Osteocyte (in vitro differentiated cells): Measurements from ENCODE around the gene KRTAP10-4. TPM values are rescaled to one million over a fixed set of nuclear protein-coding genes. Genes with fewer than 3 reads are reported as not detected.

Experiments used
- DNase-seq: peaks from one replicate; pipeline ENCODE4 v3.0.0; 2021; ENCODE audit warnings: mixed read lengths; ENCODE audit not compliant: unreplicated experiment; ENCODE audit errors: extremely low spot score
- H3K27ac Mint-ChIP-seq: one replicate; pipeline ENCODE4 v1.8.0; 2021; ENCODE audit warnings: mild to moderate bottlenecking, mixed read lengths; ENCODE audit not compliant: unreplicated experiment
- H3K27me3 Mint-ChIP-seq: one replicate; pipeline ENCODE4 v1.8.0; 2021; ENCODE audit warnings: mixed read lengths; ENCODE audit not compliant: unreplicated experiment
- H3K36me3 Mint-ChIP-seq: one replicate; pipeline ENCODE4 v1.8.0; 2021; ENCODE audit warnings: mixed read lengths; ENCODE audit not compliant: unreplicated experiment
- H3K4me1 Mint-ChIP-seq: one replicate; pipeline ENCODE4 v1.8.0; 2021; ENCODE audit warnings: mixed read lengths; ENCODE audit not compliant: unreplicated experiment
- H3K4me3 Mint-ChIP-seq: one replicate; pipeline ENCODE4 v1.8.0; 2021; ENCODE audit warnings: mild to moderate bottlenecking, moderate library complexity, mixed read lengths; ENCODE audit not compliant: unreplicated experiment
- H3K9me3 Mint-ChIP-seq: one replicate; pipeline ENCODE4 v1.8.0; 2021; ENCODE audit warnings: mixed read lengths; ENCODE audit not compliant: unreplicated experiment
- CTCF ChIP-seq: fragments of 200-600 bp; sonication (generic); IDR thresholded peaks from 2 replicates; pipeline ENCODE4 v1.5.0; 2021; ENCODE audit warnings: antibody characterized with exemption, mild to moderate bottlenecking, moderate library complexity
- total RNA-seq: library from RNA; stranded (reverse); gene quantifications from 2 replicates; pipeline ENCODE4 v1.2.1, GENCODE V29; 2021

The KRTAP10-4 gene
- total RNA-seq, 1 donor from 2014 or later, result not detected

- H3K27me3 Mint-ChIP-seq, result no peaks in the 10 kb centered on the region
- H3K27ac Mint-ChIP-seq, result no peak overlapping the region
These were observed 43.2 kb upstream of the KRTAP10-4 start for GRCh38 chr21:44530221-44530902.

GRCh38 chr21:44530903-44531605 lies 42.5 kb upstream of the KRTAP10-4 start:
- H3K4me3 Mint-ChIP-seq, result no peak overlapping the region
- DNase-seq, result no peak
- no peak for TF ChIP-seq CTCF
- H3K27ac Mint-ChIP-seq, result no peak overlapping the region
- no peaks in the 10 kb centered on the region for H3K36me3 Mint-ChIP-seq
- no peaks in the 10 kb centered on the region for H3K4me1 Mint-ChIP-seq
- no peaks in the 10 kb centered on the region for H3K9me3 Mint-ChIP-seq
- no peaks in the 10 kb centered on the region for H3K27me3 Mint-ChIP-seq

More at GRCh38 chr21:44530221-44530902, 43.2 kb upstream of the KRTAP10-4 start:
- Mint-ChIP-seq H3K4me3 (no peak overlapping the region), H3K9me3 (no peaks in the 10 kb centered on the region), H3K36me3 (no peaks in the 10 kb centered on the region), H3K4me1 (no peaks in the 10 kb centered on the region)
- TF ChIP-seq CTCF, result no peak
- DNase-seq, result no peak

GRCh38 chr21:44531606-44532564 lies 41.6 kb upstream of the KRTAP10-4 start:
- H3K4me1 Mint-ChIP-seq, result no peaks in the 10 kb centered on the region
- H3K36me3 Mint-ChIP-seq, result no peaks in the 10 kb centered on the region
- H3K4me3 Mint-ChIP-seq, result no peak overlapping the region
- no peak for TF ChIP-seq CTCF
- peaks cover 6% of the 10 kb centered on the region for H3K27me3 Mint-ChIP-seq
- H3K27ac Mint-ChIP-seq, result no peak overlapping the region
- DNase-seq, result no peak
- H3K9me3 Mint-ChIP-seq, result no peaks in the 10 kb centered on the region

- no peak overlapping the region for H3K4me3 Mint-ChIP-seq
These were observed 40.8 kb upstream of the KRTAP10-4 start for GRCh38 chr21:44532712-44533111.

More at GRCh38 chr21:44532712-44533111, 40.8 kb upstream of the KRTAP10-4 start:
- DNase-seq, result no peak
- H3K9me3 Mint-ChIP-seq, result no peaks in the 10 kb centered on the region
- H3K36me3 Mint-ChIP-seq, result no peaks in the 10 kb centered on the region
- H3K27ac Mint-ChIP-seq, result no peak overlapping the region
- no peaks in the 10 kb centered on the region for H3K4me1 Mint-ChIP-seq
- no peak for TF ChIP-seq CTCF
- peaks cover 12% of the 10 kb centered on the region for H3K27me3 Mint-ChIP-seq
